K562 (cell line): ENCODE measurements around the gene CAV1. TPM values are rescaled to one million over a fixed set of nuclear protein-coding genes. Genes with fewer than 3 reads are reported as not detected.

Source experiments
- ATAC-seq: fragments of 200-7000 bp; cut with Tn5 transposase; 3 replicates; pipeline ENCODE4 v1.9.1; 2020; ENCODE audit warnings: moderate library complexity
- BruUV-seq: library from RNA; stranded (reverse); fragments of 400-500 nt; replicated peaks from 2 replicates; lab custom pipeline; 2021; lab: Mats Ljungman, UMichigan
- CTCF ChIA-PET: fragments of 300-600 bp; formaldehyde crosslinking; extraction: SDS; loops from one replicate; lab custom pipeline; 2021; ENCODE audit warnings: low intra/inter-chr PET ratio; lab: Yijun Ruan, JAX
- POLR2A ChIA-PET: fragments of 300-600, 350-650 bp; sonication (Branson Sonifier 250); formaldehyde crosslinking; extraction: SDS; loops from one replicate; lab custom pipeline; 2021; ENCODE audit warnings: antibody characterized with exemption, inconsistent platforms; lab: Yijun Ruan, JAX
- DNase-seq, 4 experiments: peaks; one replicate each; pipeline versions ENCODE4 v3.0.0 to v3.0.0-alpha.2; 2011 to 2018; ENCODE audit warnings: low spot score in 3 of 4, mixed read lengths in 3 of 4; ENCODE audit errors: extremely low read depth in 1 of 4
- FAIRE-seq: peaks from 2 replicates; lab custom pipeline; 2011; peaks lifted over from hg19 to GRCh38; lab: Jason Lieb, UNC
- H2AFZ ChIP-seq: 2 replicates; pipeline ENCODE4 v1.6.0; 2011; ENCODE audit warnings: low read depth, low read length, control low read depth, inconsistent platforms
- H3K27ac ChIP-seq: fragments of 200-600 bp; 3 replicates; pipeline ENCODE4 v1.8.0; 2011; ENCODE audit warnings: low read depth, mild to moderate bottlenecking, control low read depth, inconsistent platforms, low read length, moderate library complexity, mixed read lengths; ENCODE audit errors: extremely low read depth
- H3K27me3 ChIP-seq, 2 experiments: fragments of 300-600 bp in 1 of 2; 2 replicates in 1 of 2; 3 replicates in 1 of 2; pipeline versions ENCODE4 v1.6.0 to v1.8.0; 2011; ENCODE audit warnings: inconsistent platforms in 2 of 2, low read length in 2 of 2, mild to moderate bottlenecking in 1 of 2, mixed read lengths in 1 of 2, moderate library complexity in 1 of 2; ENCODE audit not compliant: control insufficient read depth in 2 of 2, insufficient read depth in 2 of 2
- H3K36me3 ChIP-seq: fragments of 300-600 bp; 3 replicates; pipeline ENCODE4 v1.8.0; 2011; ENCODE audit warnings: mild to moderate bottlenecking, low read length, inconsistent platforms; ENCODE audit not compliant: control insufficient read depth, insufficient read depth
- H3K4me1 ChIP-seq, 2 experiments: fragments of 200-600 bp in 1 of 2; replicated peaks in 1 of 2; 2 replicates in 1 of 2; 3 replicates in 1 of 2; pipeline versions ENCODE4 v1.5.1 to v1.8.0; 2011; ENCODE audit warnings: inconsistent platforms in 2 of 2, low read length in 2 of 2, mild to moderate bottlenecking in 1 of 2, mixed read lengths in 1 of 2, moderate library complexity in 1 of 2; ENCODE audit not compliant: control insufficient read depth in 2 of 2, insufficient read depth in 2 of 2
- H3K4me2 ChIP-seq: 2 replicates; pipeline ENCODE4 v1.6.1; 2011; ENCODE audit warnings: low read length, control low read depth, inconsistent platforms, mixed read lengths; ENCODE audit not compliant: insufficient read depth
- H3K4me3 ChIP-seq: fragments of 200-600 bp; sonication (generic), shearing (Covaris generic); 2 replicates; pipeline ENCODE4 v1.5.1; 2016; ENCODE audit warnings: control low read depth, inconsistent platforms
- H3K79me2 ChIP-seq: fragments of 200-600 bp; 3 replicates; pipeline ENCODE4 v1.8.0; 2011; ENCODE audit warnings: low read length, inconsistent platforms; ENCODE audit not compliant: control insufficient read depth, insufficient read depth
- H3K9ac ChIP-seq, 2 experiments: 2 replicates each; pipeline versions ENCODE4 v1.6.0 to v1.6.1; 2011; ENCODE audit warnings: low read depth in 2 of 2, low read length in 2 of 2, control low read depth in 1 of 2, inconsistent platforms in 1 of 2, mild to moderate bottlenecking in 1 of 2, mixed read lengths in 1 of 2; ENCODE audit not compliant: insufficient read depth in 1 of 2
- H3K9me1 ChIP-seq: one replicate; pipeline ENCODE4 v1.6.0; 2011; ENCODE audit warnings: inconsistent platforms, mild to moderate bottlenecking, low read length, moderate library complexity; ENCODE audit not compliant: control insufficient read depth, insufficient read depth
- H3K9me3 ChIP-seq: replicated peaks from 2 replicates; pipeline ENCODE4 v1.5.1; 2011; ENCODE audit warnings: low read depth, low read length, inconsistent platforms; ENCODE audit not compliant: control insufficient read depth, insufficient read depth
- H4K20me1 ChIP-seq: replicated peaks from 2 replicates; pipeline ENCODE4 v1.6.1; 2011; ENCODE audit warnings: low read length, inconsistent platforms, mixed read lengths; ENCODE audit not compliant: control insufficient read depth, insufficient read depth
- COPS2 ChIP-seq: fragments of 450-650 bp; conservative IDR thresholded peaks from 2 replicates; pipeline ENCODE4 v1.6.1; 2016; ENCODE audit warnings: mild to moderate bottlenecking, moderate library complexity
- DACH1 ChIP-seq: fragments of 450-650 bp; IDR thresholded peaks from 2 replicates; pipeline ENCODE4 v1.6.1; 2018; ENCODE audit not compliant: partially characterized antibody
- ELF4 ChIP-seq: fragments of 450-650 bp; formaldehyde crosslinking; IDR thresholded peaks from 2 replicates; pipeline ENCODE4 v1.4.0; 2022; ENCODE audit warnings: missing genetic modification characterization
- GABPB2 ChIP-seq: fragments of 250-450 bp; sonication (Bioruptor Pico); conservative IDR thresholded peaks from 2 replicates; pipeline ENCODE4 v1.5.1; 2021; ENCODE audit warnings: mild to moderate bottlenecking
- MNT ChIP-seq, 2 experiments: fragments of 450-650 bp; conservative IDR thresholded peaks; 2 replicates each; pipeline ENCODE4 v1.6.1; 2017; ENCODE audit warnings: mild to moderate bottlenecking in 2 of 2, moderate library complexity in 2 of 2
- NELFE ChIP-seq: IDR thresholded peaks from 2 replicates; pipeline ENCODE4 v1.6.1; 2011; ENCODE audit warnings: mild to moderate bottlenecking; ENCODE audit not compliant: insufficient read depth, insufficient read length
- PHF20 ChIP-seq: fragments of 450-650 bp; IDR thresholded peaks from 2 replicates; pipeline ENCODE4 v1.6.1; 2018; ENCODE audit not compliant: partially characterized antibody
- POLR2B ChIP-seq: fragments of 450-650 bp; IDR thresholded peaks from 2 replicates; pipeline ENCODE4 v1.6.1; 2018; ENCODE audit warnings: low read depth; ENCODE audit not compliant: partially characterized antibody
- RCOR1 ChIP-seq, 2 experiments: IDR thresholded peaks; 2 replicates each; pipeline ENCODE4 v1.6.1; 2012; ENCODE audit warnings: low read depth in 2 of 2, low read length in 2 of 2, borderline replicate concordance in 1 of 2, improper control_type of control experiment in 1 of 2
- SREBF2 ChIP-seq: sonication (generic); formaldehyde crosslinking; IDR thresholded peaks from 2 replicates; pipeline ENCODE4 v1.4.0; 2020; ENCODE audit warnings: mild to moderate bottlenecking, missing genetic modification reagents
- THRB ChIP-seq: fragments of 450-650 bp; formaldehyde crosslinking; conservative IDR thresholded peaks from 2 replicates; pipeline ENCODE4 v1.4.0; 2022; ENCODE audit warnings: mild to moderate bottlenecking, missing genetic modification characterization
- ZNF282 ChIP-seq: sonication (generic); formaldehyde crosslinking; IDR thresholded peaks from 2 replicates; pipeline ENCODE4 v1.8.1; 2023; ENCODE audit warnings: missing genetic modification reagents
- ZNF764 ChIP-seq: fragments of 250-450 bp; sonication (Bioruptor Pico); IDR thresholded peaks from 2 replicates; pipeline ENCODE4 v1.4.0; 2020; ENCODE audit warnings: low read depth, mild to moderate bottlenecking, moderate library complexity
- WGBS: fragments of 100-300 bp; shearing (Covaris generic); methylation state at CpG from one replicate; pipeline ENCODE4 v1.1.6; 2016; ENCODE audit warnings: low coverage, mixed read lengths; ENCODE audit not compliant: insufficient coverage; ENCODE audit errors: missing lambda C conversion rate; 5-methylcytosine and 5-hydroxymethylcytosine counted together
- in situ Hi-C: fragments of 300-500 bp; cut with MboI; formaldehyde crosslinking; loops from 4 replicates; pipeline ENCODE4 v1.15.0; 2018; ENCODE audit warnings: inconsistent platforms, mixed read lengths
- intact Hi-C: fragments of 100-400 bp; cut with micrococcal nuclease; formaldehyde crosslinking; loops from 2 replicates; pipeline ENCODE4 v1.14.2; 2022
- polyA plus RNA-seq, 8 experiments: library from polyadenylated mRNA; depleted of rRNA in 4 of 8; stranded (reverse) in 5 of 8; unstranded in 3 of 8; fragments of >200 nt; fragmentation: Nextera tagmentation in 2 of 8; fragmentation: Illumina TruSeq in 1 of 8; extraction: Ambion mirVana in 2 of 8; extraction: Trizol in 1 of 8; gene quantifications; 2 replicates each; pipeline versions ENCODE4 v1.2.1 to v1.2.3, GENCODE V29; 2011 to 2014; ENCODE audit warnings: inconsistent platforms in 1 of 8, missing spikeins in 1 of 8
- total RNA-seq, 7 experiments: library from RNA; depleted of rRNA in 6 of 7; stranded (reverse); fragments of >200 nt in 6 of 7; fragmentation: Illumina TruSeq in 2 of 7; extraction: Trizol in 2 of 7; gene quantifications; 2 replicates each; pipeline versions ENCODE4 v1.2.1 to v1.2.3, GENCODE V29; 2011 to 2021; ENCODE audit warnings: low replicate concordance in 1 of 7
- TF ChIP-seq, protein P1 (sequence below): fragments of 450-650 bp; conservative IDR thresholded peaks from 2 replicates; pipeline ENCODE4 v1.6.1; 2016; ENCODE audit warnings: missing genetic modification characterization, low read depth, mild to moderate bottlenecking, control low read depth, missing compliant biosample characterization

Gene CAV1
- total and polyA plus RNA-seq, 9 of the 15 experiments (the other 6 are each of a cell fraction or from before 2014, with no cell fraction given): 0.08 to 1.5 (median 0.63) TPM

GRCh38 chr7:116541951-116542350, 17.1 kb downstream of the CAV1 start:
- CTCF ChIA-PET: no interaction called here
- Histone ChIP-seq H4K20me1 (no peaks in the 10 kb centered on the region), H3K79me2 (no peaks in the 10 kb centered on the region), H3K9ac (no peak overlapping the region), H3K4me2 (no peak overlapping the region), H3K9me3 (no peaks in the 10 kb centered on the region), H2AFZ (no peak overlapping the region), H3K27ac (no peak overlapping the region), H3K9me1 (no peaks in the 10 kb centered on the region), H3K27me3 (peaks cover 9 to 14% of the 10 kb centered on the region in 2 experiments; a peak in 3 of 5 replicates), H3K4me1 (peaks cover 0 to 2% of the 10 kb centered on the region in 2 experiments; a peak in 2 of 5 replicates), H3K4me3 (no peak overlapping the region), H3K36me3 (no peaks in the 10 kb centered on the region)
- FAIRE-seq (no peak), DNase-seq (no peak), ATAC-seq (0 out of 3 replicates have a peak, but pooled peaks have one; percentile 18)
- POLR2A ChIA-PET: no interaction called here
- TF ChIP-seq, protein P1, sequence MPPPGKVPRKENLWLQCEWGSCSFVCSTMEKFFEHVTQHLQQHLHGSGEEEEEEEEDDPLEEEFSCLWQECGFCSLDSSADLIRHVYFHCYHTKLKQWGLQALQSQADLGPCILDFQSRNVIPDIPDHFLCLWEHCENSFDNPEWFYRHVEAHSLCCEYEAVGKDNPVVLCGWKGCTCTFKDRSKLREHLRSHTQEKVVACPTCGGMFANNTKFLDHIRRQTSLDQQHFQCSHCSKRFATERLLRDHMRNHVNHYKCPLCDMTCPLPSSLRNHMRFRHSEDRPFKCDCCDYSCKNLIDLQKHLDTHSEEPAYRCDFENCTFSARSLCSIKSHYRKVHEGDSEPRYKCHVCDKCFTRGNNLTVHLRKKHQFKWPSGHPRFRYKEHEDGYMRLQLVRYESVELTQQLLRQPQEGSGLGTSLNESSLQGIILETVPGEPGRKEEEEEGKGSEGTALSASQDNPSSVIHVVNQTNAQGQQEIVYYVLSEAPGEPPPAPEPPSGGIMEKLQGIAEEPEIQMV (tag): no peak
- no peak for TF ChIP-seq MNT (conservative IDR thresholded peaks at IDR 0.05)
- no peak for TF ChIP-seq NELFE
- no peak for TF ChIP-seq SREBF2 (CRISPR knock-in tag)
- no peak for TF ChIP-seq ZNF282 (CRISPR knock-in tag)
- TF ChIP-seq PHF20: no peak
- no peak for TF ChIP-seq DACH1
- TF ChIP-seq POLR2B: no peak
- TF ChIP-seq RCOR1 (IDR thresholded peaks at IDR 0.05; ENCODE audit: borderline replicate concordance in 1 of 2, low read depth in 2 of 2, low read length in 2 of 2): no peak
- TF ChIP-seq THRB (CRISPR knock-in tag): no peak
- no peak for TF ChIP-seq ZNF764
- TF ChIP-seq GABPB2: no peak
- TF ChIP-seq COPS2: no peak
- no peak for TF ChIP-seq ELF4 (CRISPR knock-in tag)
- intact Hi-C loops: no loop called here
- in situ Hi-C loops: no loop called here
- BruUV-seq: no TSS peak
- WGBS: 2% methylated on average over 3 of the region's 3 CpGs
